ENCODE results near the gene MGAT4C. TPM values are rescaled to one million over a fixed set of nuclear protein-coding genes. Genes with fewer than 3 reads are reported as not detected.

The MGAT4C gene
- total RNA-seq, 4 donors from 2014 or later = 0.14 to 0.75 (median 0.16) TPM; not detected in 1

GRCh38 chr12:85947286-85947685 is 308.9 kb downstream of the MGAT4C start:
- 88 to 91% methylated on average over 4 to 12 of the region's 12 CpGs for WGBS, 2 donors (ENCODE audit: low coverage in 1 of 2)

GRCh38 chr12:85946375-85946774 is 309.8 kb downstream of the MGAT4C start:
- WGBS, 2 donors (ENCODE audit: low coverage in 1 of 2) = 81 to 85% methylated on average over 4 to 5 of the region's 5 CpGs
- no peaks in the 10 kb centered on the region for H3K36me3 ChIP-seq
- H3K4me1 ChIP-seq = peaks cover 0 to 11% (median 2%) of the 10 kb centered on the region in 4 donors
- TF ChIP-seq POLR2AphosphoS5 (IDR thresholded peaks at IDR 0.05) (no peak), POLR2A (IDR thresholded peaks at IDR 0.05) (no peak), CTCF (IDR thresholded peaks at IDR 0.05) (no peak), EP300 (IDR thresholded peaks at IDR 0.05; ENCODE audit: low read depth) (no peak)
- in situ Hi-C loops (cut with MboI; ENCODE audit: low pct_ligation_motif_present in 1 of 4, low pct_unique_long_range_greater_than_20kb in 1 of 4, low sequenced_read_pairs in 3 of 4) = no loop called here
- intact Hi-C loops (cut with DNase I; ENCODE audit: low total_unique reads) = no loop called here
- H3K4me3 ChIP-seq = no peak overlapping the region
- no peaks in the 10 kb centered on the region for H3K9me3 ChIP-seq
- no peak overlapping the region for H3K27ac ChIP-seq
- no peaks in the 10 kb centered on the region for H3K27me3 ChIP-seq
- no peak for DNase-seq

More at GRCh38 chr12:85947286-85947685, 308.9 kb downstream of the MGAT4C start:
- intact Hi-C loops (cut with DNase I; ENCODE audit: low total_unique reads) (no loop called here), in situ Hi-C loops (cut with MboI; ENCODE audit: low pct_ligation_motif_present in 1 of 4, low pct_unique_long_range_greater_than_20kb in 1 of 4, low sequenced_read_pairs in 3 of 4) (no loop called here)
- H3K4me3 ChIP-seq = no peak overlapping the region
- no peaks in the 10 kb centered on the region for H3K27me3 ChIP-seq
- TF ChIP-seq POLR2A (IDR thresholded peaks at IDR 0.05) (no peak), EP300 (IDR thresholded peaks at IDR 0.05; ENCODE audit: low read depth) (no peak), POLR2AphosphoS5 (IDR thresholded peaks at IDR 0.05) (no peak), CTCF (IDR thresholded peaks at IDR 0.05) (no peak)
- H3K4me1 ChIP-seq = peaks cover 0 to 11% (median 2%) of the 10 kb centered on the region in 4 donors
- no peak overlapping the region for H3K27ac ChIP-seq
- no peak for DNase-seq
- H3K9me3 ChIP-seq = no peaks in the 10 kb centered on the region
- H3K36me3 ChIP-seq = no peaks in the 10 kb centered on the region

- no peak overlapping the region for H3K27ac ChIP-seq
These were observed 329.0 kb downstream of the MGAT4C start for GRCh38 chr12:85927166-85927565.

GRCh38 chr12:85923767-85924331 is 332.3 kb downstream of the MGAT4C start:
- TF ChIP-seq POLR2A (IDR thresholded peaks at IDR 0.05) = no peak
- TF ChIP-seq POLR2AphosphoS5 (IDR thresholded peaks at IDR 0.05) = no peak
- peak; percentile 43 to 64 (median 51) for TF ChIP-seq CTCF (IDR thresholded peaks at IDR 0.05)
- in situ Hi-C loops (cut with MboI; ENCODE audit: low pct_ligation_motif_present in 1 of 4, low pct_unique_long_range_greater_than_20kb in 1 of 4, low sequenced_read_pairs in 3 of 4) = no loop called here
- H3K4me1 ChIP-seq = no peaks in the 10 kb centered on the region
- WGBS, 2 donors (ENCODE audit: low coverage in 1 of 2) = 74 to 78% methylated on average over 1 of the region's 1 CpG
- H3K27me3 ChIP-seq = no peaks in the 10 kb centered on the region
- H3K9me3 ChIP-seq = no peaks in the 10 kb centered on the region
- H3K36me3 ChIP-seq = no peaks in the 10 kb centered on the region
- intact Hi-C loops (cut with DNase I; ENCODE audit: low total_unique reads) = no loop called here
- H3K27ac ChIP-seq = no peak overlapping the region
- no peak for DNase-seq
- H3K4me3 ChIP-seq = no peak overlapping the region

More at GRCh38 chr12:85927166-85927565, 329.0 kb downstream of the MGAT4C start:
- intact Hi-C loops (cut with DNase I; ENCODE audit: low total_unique reads) = no loop called here
- Histone ChIP-seq H3K4me1 (no peaks in the 10 kb centered on the region), H3K27me3 (no peaks in the 10 kb centered on the region), H3K36me3 (no peaks in the 10 kb centered on the region), H3K4me3 (no peak overlapping the region), H3K9me3 (no peaks in the 10 kb centered on the region)
- in situ Hi-C loops (cut with MboI; ENCODE audit: low pct_ligation_motif_present in 1 of 4, low pct_unique_long_range_greater_than_20kb in 1 of 4, low sequenced_read_pairs in 3 of 4) = no loop called here
- no peak for TF ChIP-seq CTCF (IDR thresholded peaks at IDR 0.05)
- no peak for TF ChIP-seq EP300 (IDR thresholded peaks at IDR 0.05; ENCODE audit: low read depth)
- no peak for TF ChIP-seq POLR2AphosphoS5 (IDR thresholded peaks at IDR 0.05)
- DNase-seq = no peak
